Sigmoid colon (tissue), 7 donors: ENCODE measurements around the gene PGAP2. TPM values are rescaled to one million over a fixed set of nuclear protein-coding genes. Genes with fewer than 3 reads are reported as not detected.
A peak's percentile ranks its signal among the peaks of the same experiment; 100 is the strongest.
"Not testable (repeated sequence)": the region's sequence is repeated elsewhere in the genome, so short reads cannot be mapped to it uniquely, and the experiment has no call there.

Experiments
- DNase-seq: peaks from one replicate; pipeline ENCODE4 v3.0.0-alpha.2; 2019
- H3K27ac ChIP-seq, 4 donors: fragments of 200-600 bp; sonication (generic); one replicate each; pipeline ENCODE4 v1.5.1; 2016 to 2019; ENCODE audit warnings: mild to moderate bottlenecking in 1 of 4
- H3K27me3 ChIP-seq, 3 donors: fragments of 200-600 bp; sonication (generic); one replicate each; pipeline ENCODE4 v1.5.1; 2019; ENCODE audit warnings: mild to moderate bottlenecking in 1 of 3
- H3K36me3 ChIP-seq, 4 donors: fragments of 200-600 bp; sonication (generic); one replicate each; pipeline ENCODE4 v1.5.1; 2016 to 2019
- H3K4me1 ChIP-seq, 4 donors: fragments of 200-600 bp; sonication (generic); one replicate each; pipeline ENCODE4 v1.5.1; 2017 to 2019
- H3K4me3 ChIP-seq, 4 donors: fragments of 200-600 bp; sonication (generic); one replicate each; pipeline ENCODE4 v1.5.1; 2017 to 2019; ENCODE audit warnings: mild to moderate bottlenecking in 2 of 4, moderate library complexity in 1 of 4
- H3K9me3 ChIP-seq, 4 donors: fragments of 200-600 bp in 3 of 4; sonication (generic) in 3 of 4; one replicate each; pipeline versions ENCODE4 v1.5.1 to v1.6.1; 2013 to 2019
- EP300 ChIP-seq, 4 donors: sonication (generic); formaldehyde crosslinking; IDR thresholded peaks; one replicate each; pipeline ENCODE4 v1.6.1; 2017; ENCODE audit warnings: antibody characterized with exemption in 4 of 4
- POLR2A ChIP-seq, 2 donors: fragments of 450-650 bp; IDR thresholded peaks; one replicate each; pipeline ENCODE4 v1.6.1; 2016; ENCODE audit warnings: antibody characterized with exemption in 2 of 2, mild to moderate bottlenecking in 2 of 2, moderate library complexity in 2 of 2
- POLR2AphosphoS5 ChIP-seq, 4 donors: sonication (generic); formaldehyde crosslinking; IDR thresholded peaks; one replicate each; pipeline ENCODE4 v1.6.1; 2017; ENCODE audit warnings: antibody characterized with exemption in 4 of 4
- WGBS, 2 donors: extraction: QIAGEN DNeasy Blood & Tissue Kit; methylation state at CpG; one replicate each; pipeline ENCODE4 v1.1.7; 2013; 5-methylcytosine and 5-hydroxymethylcytosine counted together
- intact Hi-C: fragments of 100-400 bp; cut with DNase I; formaldehyde crosslinking; loops from one replicate; pipeline ENCODE4 v1.15.1; 2023
- polyA plus RNA-seq, 3 donors: library from polyadenylated mRNA; stranded (reverse); fragments of 200-250 nt; gene quantifications; one replicate each; pipeline ENCODE4 v1.2.3, GENCODE V29; 2013
- total RNA-seq, 4 donors: library from RNA; depleted of rRNA; stranded (reverse); fragments of >200 nt; gene quantifications; one replicate each; pipeline ENCODE4 v1.1.0, GENCODE V29; 2016
- TF ChIP-seq, protein P1 (sequence below), 4 experiments: fragments of 450-650 bp in 3 of 4; fragments of 200-600 bp in 1 of 4; IDR thresholded peaks; one replicate each; pipeline ENCODE4 v1.5.1; 2016 to 2019; ENCODE audit warnings: antibody characterized with exemption in 4 of 4, mild to moderate bottlenecking in 3 of 4, moderate library complexity in 2 of 4
- donor health status: healthy with polysubstance abuse.
- donor health status: Bipolar disorder and iron deficiency.
- donor health status: healthy.

Gene PGAP2
- total and polyA plus RNA-seq, 7 donors = 3.7 to 19.4 (median 6.9) TPM

GRCh38 chr11:3786781-3787428, 21.5 kb upstream of the PGAP2 start:
- TF ChIP-seq, protein P1, sequence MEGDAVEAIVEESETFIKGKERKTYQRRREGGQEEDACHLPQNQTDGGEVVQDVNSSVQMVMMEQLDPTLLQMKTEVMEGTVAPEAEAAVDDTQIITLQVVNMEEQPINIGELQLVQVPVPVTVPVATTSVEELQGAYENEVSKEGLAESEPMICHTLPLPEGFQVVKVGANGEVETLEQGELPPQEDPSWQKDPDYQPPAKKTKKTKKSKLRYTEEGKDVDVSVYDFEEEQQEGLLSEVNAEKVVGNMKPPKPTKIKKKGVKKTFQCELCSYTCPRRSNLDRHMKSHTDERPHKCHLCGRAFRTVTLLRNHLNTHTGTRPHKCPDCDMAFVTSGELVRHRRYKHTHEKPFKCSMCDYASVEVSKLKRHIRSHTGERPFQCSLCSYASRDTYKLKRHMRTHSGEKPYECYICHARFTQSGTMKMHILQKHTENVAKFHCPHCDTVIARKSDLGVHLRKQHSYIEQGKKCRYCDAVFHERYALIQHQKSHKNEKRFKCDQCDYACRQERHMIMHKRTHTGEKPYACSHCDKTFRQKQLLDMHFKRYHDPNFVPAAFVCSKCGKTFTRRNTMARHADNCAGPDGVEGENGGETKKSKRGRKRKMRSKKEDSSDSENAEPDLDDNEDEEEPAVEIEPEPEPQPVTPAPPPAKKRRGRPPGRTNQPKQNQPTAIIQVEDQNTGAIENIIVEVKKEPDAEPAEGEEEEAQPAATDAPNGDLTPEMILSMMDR (IDR thresholded peaks at IDR 0.05) = no peak
- TF ChIP-seq POLR2A (IDR thresholded peaks at IDR 0.05) (no peak), EP300 (IDR thresholded peaks at IDR 0.05) (no peak)
- Histone ChIP-seq H3K4me1 (peaks cover 0 to 49% (median 23%) of the 10 kb centered on the region in 4 donors), H3K27ac (no peak overlapping the region), H3K36me3 (peaks cover 0 to 6% (median 2%) of the 10 kb centered on the region in 4 donors), H3K9me3 (no peaks in the 10 kb centered on the region), H3K27me3 (no peaks in the 10 kb centered on the region), H3K4me3 (no peak overlapping the region)
- no peak for DNase-seq
- intact Hi-C loops = no loop called here
- 75 to 80% methylated on average over 8 of the region's 8 CpGs for WGBS, 2 donors

DNA sequence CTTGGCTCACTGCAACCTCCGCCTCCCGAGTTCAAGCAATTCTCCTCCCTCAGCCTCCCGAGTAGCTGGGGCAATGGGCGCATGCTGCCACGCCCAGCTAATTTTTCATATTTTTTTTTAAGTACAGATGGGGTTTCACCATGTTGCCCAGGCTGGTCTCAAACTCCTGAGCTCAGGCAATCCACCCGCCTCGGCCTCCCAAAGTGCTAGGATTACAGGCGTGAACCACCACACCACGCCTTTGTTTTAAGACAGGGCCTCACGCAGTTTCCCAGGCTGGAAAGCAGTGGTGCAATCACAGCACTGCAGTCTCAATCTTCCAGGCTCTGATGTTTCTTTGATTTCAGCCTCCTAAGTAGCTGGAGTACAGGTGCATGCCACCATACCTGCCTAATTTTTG, 14.0 kb upstream of the PGAP2 start:
- H3K4me1 ChIP-seq = peaks cover 0 to 42% (median 38%) of the 10 kb centered on the region in 4 donors

GRCh38 chr11:3795131-3796001, 13.0 kb upstream of the PGAP2 start:
- TF ChIP-seq EP300 (IDR thresholded peaks at IDR 0.05) (no peak), POLR2AphosphoS5 (IDR thresholded peaks at IDR 0.05) (no peak), POLR2A (IDR thresholded peaks at IDR 0.05) (no peak)
- TF ChIP-seq, protein P1 (IDR thresholded peaks at IDR 0.05) = no peak
- intact Hi-C loops = loop anchor here (2.0 to 5.0 kb wide), 2 partner anchors 45 to 297 kb away; partner anchors contain the start of genes RHOG and RRM1
- no peaks in the 10 kb centered on the region for H3K27me3 ChIP-seq
- DNase-seq = no peak
- H3K4me3 ChIP-seq = peak overlapping the region in 3 of 4 donors; percentile 74 to 98 (median 84)
- H3K27ac ChIP-seq = peak overlapping the region; percentile 12 to 98 (median 94)
- H3K9me3 ChIP-seq = no peaks in the 10 kb centered on the region
- H3K36me3 ChIP-seq = peaks cover 0 to 25% (median 13%) of the 10 kb centered on the region in 4 donors
- peaks cover 0 to 38% (median 36%) of the 10 kb centered on the region in 4 donors for H3K4me1 ChIP-seq
- WGBS, 2 donors = 85 to 93% methylated on average over 8 of the region's 8 CpGs

More for the DNA sequence above, 14.0 kb upstream of the PGAP2 start:
- H3K27me3 ChIP-seq, DNase-seq, H3K4me3 ChIP-seq, intact Hi-C loops, H3K9me3 ChIP-seq: not testable (repeated sequence)
- peaks cover 0 to 25% (median 13%) of the 10 kb centered on the region in 4 donors for H3K36me3 ChIP-seq
- peak overlapping the region in 1 of 4 donors; percentile 94 for H3K27ac ChIP-seq
- 79 to 92% methylated on average over 10 of the region's 10 CpGs for WGBS, 2 donors

GRCh38 chr11:3796002-3796311, 12.4 kb upstream of the PGAP2 start:
- 13 to 30% methylated on average over 6 of the region's 6 CpGs for WGBS, 2 donors
- TF ChIP-seq, protein P1 (IDR thresholded peaks at IDR 0.05) = no peak
- TF ChIP-seq POLR2A (IDR thresholded peaks at IDR 0.05) (no peak), POLR2AphosphoS5 (IDR thresholded peaks at IDR 0.05) (no peak), EP300 (IDR thresholded peaks at IDR 0.05) (no peak)
- Histone ChIP-seq H3K4me3 (peak overlapping the region; percentile 74 to 98 (median 87)), H3K4me1 (peaks cover 0 to 35% (median 34%) of the 10 kb centered on the region in 4 donors), H3K9me3 (no peaks in the 10 kb centered on the region), H3K36me3 (peaks cover 0 to 25% (median 13%) of the 10 kb centered on the region in 4 donors), H3K27ac (peak overlapping the region; percentile 93 to 98 (median 95)), H3K27me3 (no peaks in the 10 kb centered on the region)
- DNase-seq = no peak
- intact Hi-C loops = loop anchor here (2.0 to 5.0 kb wide), 2 partner anchors 45 to 296 kb away; partner anchors contain the start of genes RHOG and RRM1

GRCh38 chr11:3796346-3796745, 12.0 kb upstream of the PGAP2 start:
- intact Hi-C loops = loop anchor here (2.0 to 5.0 kb wide), 2 partner anchors 44 to 296 kb away; partner anchors contain the start of genes RHOG and RRM1
- Histone ChIP-seq H3K4me1 (peaks cover 0 to 35% (median 34%) of the 10 kb centered on the region in 4 donors), H3K4me3 (peak overlapping the region; percentile 74 to 98 (median 87)), H3K27me3 (no peaks in the 10 kb centered on the region), H3K27ac (peak overlapping the region; percentile 93 to 98 (median 95)), H3K9me3 (no peaks in the 10 kb centered on the region), H3K36me3 (peaks cover 0 to 25% (median 13%) of the 10 kb centered on the region in 4 donors)
- TF ChIP-seq POLR2AphosphoS5 (IDR thresholded peaks at IDR 0.05) (no peak), POLR2A (IDR thresholded peaks at IDR 0.05) (no peak), EP300 (IDR thresholded peaks at IDR 0.05) (no peak)
- TF ChIP-seq, protein P1 (IDR thresholded peaks at IDR 0.05) = no peak
- 3 to 17% methylated on average over 14 of the region's 14 CpGs for WGBS, 2 donors
- no peak for DNase-seq
